HL-60 (cell line): ENCODE data around the gene COPB1.

Experiments used
- DNase-seq, 2 experiments: peaks; one replicate each; pipeline ENCODE4 v3.0.0-alpha.2; 2010 to 2020; ENCODE audit warnings: low read depth in 1 of 2, low spot score in 1 of 2
- H3K27ac ChIP-seq: fragments of 250-450 bp; sonication (Bioruptor Pico); replicated peaks from 2 replicates; pipeline ENCODE4 v1.5.1; 2020; ENCODE audit warnings: mild to moderate bottlenecking, moderate library complexity
- H3K27me3 ChIP-seq: fragments of 250-450 bp; sonication (Bioruptor Pico); 2 replicates; pipeline ENCODE4 v1.5.1; 2021; ENCODE audit warnings: mild to moderate bottlenecking, moderate library complexity; ENCODE audit not compliant: insufficient read depth, poor library complexity, severe bottlenecking
- H3K4me3 ChIP-seq: replicated peaks from 2 replicates; pipeline ENCODE4 v1.5.1; 2011; ENCODE audit warnings: mild to moderate bottlenecking, control low read depth, low read length; ENCODE audit not compliant: insufficient read depth
- CTCF ChIP-seq: IDR thresholded peaks from one replicate; pipeline ENCODE4 v1.5.1; 2011; ENCODE audit warnings: low read length, control low read depth, inconsistent platforms; ENCODE audit not compliant: insufficient read depth
- GABPA ChIP-seq: IDR thresholded peaks from 2 replicates; pipeline ENCODE4 v1.6.1; 2012; ENCODE audit warnings: low read depth
- POLR2AphosphoS5 ChIP-seq: IDR thresholded peaks from 2 replicates; pipeline ENCODE4 v1.6.1; 2012; ENCODE audit warnings: low read depth
- REST ChIP-seq: IDR thresholded peaks from 2 replicates; pipeline ENCODE4 v1.6.1; 2012; ENCODE audit warnings: low read depth; ENCODE audit not compliant: insufficient replicate concordance
- SPI1 ChIP-seq: IDR thresholded peaks from 2 replicates; pipeline ENCODE4 v1.6.1; 2012; ENCODE audit warnings: low read depth, mild to moderate bottlenecking, borderline replicate concordance

Gene COPB1

GRCh38 chr11:14444441-14445189 lies 55.0 kb downstream of the COPB1 start:
- H3K4me3 ChIP-seq: no peak overlapping the region
- TF ChIP-seq GABPA (no peak), REST (no peak), SPI1 (no peak), CTCF (no peak), POLR2AphosphoS5 (no peak)
- no peak for DNase-seq
- no peaks in the 10 kb centered on the region for H3K27me3 ChIP-seq
- no peak overlapping the region for H3K27ac ChIP-seq

GRCh38 chr11:14443638-14444037 lies 56.0 kb downstream of the COPB1 start:
- TF ChIP-seq GABPA: no peak
- no peak for TF ChIP-seq CTCF
- H3K27ac ChIP-seq: no peak overlapping the region
- DNase-seq: no peak
- H3K4me3 ChIP-seq: no peak overlapping the region
- H3K27me3 ChIP-seq: no peaks in the 10 kb centered on the region

DNA sequence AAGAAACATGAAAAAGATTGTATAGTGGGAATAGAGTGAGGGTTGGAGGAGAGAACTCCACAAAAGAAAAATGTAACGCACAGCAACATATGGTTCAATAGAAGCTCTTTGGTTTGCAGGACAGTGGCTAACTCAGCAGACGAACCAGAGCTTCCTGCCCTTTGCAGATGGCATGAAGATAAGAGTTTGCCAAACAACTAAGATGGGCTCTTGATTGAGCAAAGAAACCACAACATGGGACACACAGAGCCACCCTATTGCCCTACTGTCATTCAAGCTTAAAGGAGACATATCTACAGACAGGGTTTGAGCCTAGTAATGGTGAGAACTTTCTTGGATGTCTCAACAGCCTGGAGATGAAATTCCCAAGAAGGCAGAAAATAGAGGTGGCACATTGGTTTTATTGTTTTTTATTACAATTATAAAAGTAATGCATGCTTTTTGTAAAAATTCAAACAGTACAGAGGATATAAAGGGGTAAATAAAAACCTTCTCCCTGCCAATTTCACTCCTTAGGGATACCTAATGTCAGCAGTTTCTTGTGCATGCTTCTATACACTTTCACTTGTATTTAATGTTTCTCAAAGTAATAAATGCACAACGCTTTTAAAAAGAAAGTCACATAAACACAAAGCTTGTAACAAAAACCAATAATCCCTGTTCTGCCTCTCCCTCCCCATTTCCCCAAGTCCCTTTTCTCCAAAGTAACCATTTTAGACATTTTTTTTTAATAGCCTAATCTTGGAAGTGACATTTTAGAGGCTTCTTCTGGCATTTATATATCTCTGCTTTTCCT lies 63.7 kb downstream of the COPB1 start:
- peak overlapping the region; percentile 36 for H3K27ac ChIP-seq
- H3K27me3 ChIP-seq: no peaks in the 10 kb centered on the region
- TF ChIP-seq GABPA (peak; percentile 28; the same call in 1 of the 2 replicates), CTCF (no peak), SPI1 (no peak), POLR2AphosphoS5 (peak; percentile 96), REST (peak; percentile 29)
- DNase-seq: peak in 1 of 2 experiments; percentile 80
- H3K4me3 ChIP-seq: no peak overlapping the region
